Gastrocnemius medialis (tissue), 4 donors: ENCODE data around the gene MON2.

Source experiments
- POLR2A ChIP-seq, 2 donors: fragments of 450-650 bp; IDR thresholded peaks; one replicate each; pipeline ENCODE4 v1.6.1; 2017; ENCODE audit warnings: antibody characterized with exemption in 2 of 2, mild to moderate bottlenecking in 2 of 2, moderate library complexity in 2 of 2
- TF ChIP-seq, protein P1 (sequence below), 5 experiments: fragments of 450-650 bp in 3 of 5; fragments of 200-600 bp in 2 of 5; sonication (generic) in 2 of 5; IDR thresholded peaks in 4 of 5; conservative IDR thresholded peaks in 1 of 5; 1 replicate in 4 of 5; 2 replicates in 1 of 5; pipeline ENCODE4 v1.5.1; 2016 to 2019; ENCODE audit warnings: antibody characterized with exemption in 5 of 5, mild to moderate bottlenecking in 3 of 5, moderate library complexity in 3 of 5

DNA sequence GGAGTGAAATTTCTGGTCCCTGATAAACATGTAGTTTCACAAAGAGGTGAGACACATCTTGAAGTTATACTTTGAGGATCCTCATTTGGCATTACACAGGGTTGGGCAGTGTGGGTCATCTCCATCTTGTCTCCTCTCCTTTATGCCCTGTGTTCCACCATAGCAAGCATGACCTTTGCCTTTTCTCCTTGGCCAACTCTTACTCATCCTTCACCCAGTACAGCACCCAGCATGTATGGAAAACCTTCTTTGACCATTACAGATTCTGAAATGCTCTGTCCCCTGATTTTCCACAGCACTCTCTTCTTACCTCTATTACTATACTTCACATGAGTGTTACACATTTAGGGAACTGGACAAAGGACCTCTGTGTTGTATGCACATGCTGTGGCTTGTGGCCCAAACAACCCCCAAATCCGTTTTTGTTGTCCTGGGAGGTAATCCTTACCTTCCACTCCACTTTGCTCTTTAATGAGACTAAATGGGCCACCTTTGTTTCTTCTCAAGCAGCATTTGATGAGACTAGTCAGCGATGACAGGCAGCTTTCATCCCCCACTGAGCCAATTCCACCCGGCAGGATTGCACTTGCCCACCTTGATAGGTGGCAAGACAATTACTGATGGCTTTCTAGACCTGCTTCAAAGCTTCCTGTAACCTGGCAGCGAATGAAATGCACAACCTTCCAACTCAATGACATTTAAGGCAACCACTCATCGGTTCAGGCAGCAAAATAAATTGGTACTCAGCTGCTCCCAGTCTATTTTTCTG is 163.5 kb downstream of the MON2 start:
- TF ChIP-seq, protein P1, sequence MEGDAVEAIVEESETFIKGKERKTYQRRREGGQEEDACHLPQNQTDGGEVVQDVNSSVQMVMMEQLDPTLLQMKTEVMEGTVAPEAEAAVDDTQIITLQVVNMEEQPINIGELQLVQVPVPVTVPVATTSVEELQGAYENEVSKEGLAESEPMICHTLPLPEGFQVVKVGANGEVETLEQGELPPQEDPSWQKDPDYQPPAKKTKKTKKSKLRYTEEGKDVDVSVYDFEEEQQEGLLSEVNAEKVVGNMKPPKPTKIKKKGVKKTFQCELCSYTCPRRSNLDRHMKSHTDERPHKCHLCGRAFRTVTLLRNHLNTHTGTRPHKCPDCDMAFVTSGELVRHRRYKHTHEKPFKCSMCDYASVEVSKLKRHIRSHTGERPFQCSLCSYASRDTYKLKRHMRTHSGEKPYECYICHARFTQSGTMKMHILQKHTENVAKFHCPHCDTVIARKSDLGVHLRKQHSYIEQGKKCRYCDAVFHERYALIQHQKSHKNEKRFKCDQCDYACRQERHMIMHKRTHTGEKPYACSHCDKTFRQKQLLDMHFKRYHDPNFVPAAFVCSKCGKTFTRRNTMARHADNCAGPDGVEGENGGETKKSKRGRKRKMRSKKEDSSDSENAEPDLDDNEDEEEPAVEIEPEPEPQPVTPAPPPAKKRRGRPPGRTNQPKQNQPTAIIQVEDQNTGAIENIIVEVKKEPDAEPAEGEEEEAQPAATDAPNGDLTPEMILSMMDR (IDR thresholded peaks at IDR 0.05 in 4 of 5, conservative IDR thresholded peaks at IDR 0.05 in 1 of 5): no peak
- TF ChIP-seq POLR2A (IDR thresholded peaks at IDR 0.05): no peak
